Measurements from ENCODE around the gene TMEM127.
A peak's percentile ranks its signal among the peaks of the same experiment; 100 is the strongest.

TMEM127 gene

DNA sequence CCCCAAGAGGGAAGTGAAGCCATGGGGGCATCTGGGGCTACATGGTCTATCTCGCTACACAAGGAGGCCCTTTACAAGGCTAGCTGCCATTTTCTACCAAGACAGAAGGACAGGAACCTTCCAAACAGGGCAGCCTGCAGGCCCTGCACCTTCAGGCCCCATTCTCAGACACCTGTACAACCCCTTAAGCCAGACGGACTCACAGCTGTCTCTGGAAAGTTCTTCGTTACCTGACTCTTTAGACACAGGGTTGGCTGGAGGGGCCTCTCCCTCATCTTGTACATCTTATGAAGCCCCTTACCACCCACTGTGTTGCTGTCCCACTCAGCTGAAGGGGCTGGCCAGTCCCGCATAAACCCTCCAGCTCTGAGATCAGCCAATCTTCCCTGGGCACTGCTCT, 17.2 kb downstream of the TMEM127 start:
- TF ChIP-seq, protein P1, sequence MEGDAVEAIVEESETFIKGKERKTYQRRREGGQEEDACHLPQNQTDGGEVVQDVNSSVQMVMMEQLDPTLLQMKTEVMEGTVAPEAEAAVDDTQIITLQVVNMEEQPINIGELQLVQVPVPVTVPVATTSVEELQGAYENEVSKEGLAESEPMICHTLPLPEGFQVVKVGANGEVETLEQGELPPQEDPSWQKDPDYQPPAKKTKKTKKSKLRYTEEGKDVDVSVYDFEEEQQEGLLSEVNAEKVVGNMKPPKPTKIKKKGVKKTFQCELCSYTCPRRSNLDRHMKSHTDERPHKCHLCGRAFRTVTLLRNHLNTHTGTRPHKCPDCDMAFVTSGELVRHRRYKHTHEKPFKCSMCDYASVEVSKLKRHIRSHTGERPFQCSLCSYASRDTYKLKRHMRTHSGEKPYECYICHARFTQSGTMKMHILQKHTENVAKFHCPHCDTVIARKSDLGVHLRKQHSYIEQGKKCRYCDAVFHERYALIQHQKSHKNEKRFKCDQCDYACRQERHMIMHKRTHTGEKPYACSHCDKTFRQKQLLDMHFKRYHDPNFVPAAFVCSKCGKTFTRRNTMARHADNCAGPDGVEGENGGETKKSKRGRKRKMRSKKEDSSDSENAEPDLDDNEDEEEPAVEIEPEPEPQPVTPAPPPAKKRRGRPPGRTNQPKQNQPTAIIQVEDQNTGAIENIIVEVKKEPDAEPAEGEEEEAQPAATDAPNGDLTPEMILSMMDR (IDR thresholded peaks at IDR 0.05; ENCODE audit: insufficient read depth, low read depth, low read length, missing control alignments) = no peak
- no peak overlapping the region for H3K4me3 ChIP-seq (ENCODE audit: low read depth, low read length)
- DNase-seq (ENCODE audit: low read depth) = no peak

DNA sequence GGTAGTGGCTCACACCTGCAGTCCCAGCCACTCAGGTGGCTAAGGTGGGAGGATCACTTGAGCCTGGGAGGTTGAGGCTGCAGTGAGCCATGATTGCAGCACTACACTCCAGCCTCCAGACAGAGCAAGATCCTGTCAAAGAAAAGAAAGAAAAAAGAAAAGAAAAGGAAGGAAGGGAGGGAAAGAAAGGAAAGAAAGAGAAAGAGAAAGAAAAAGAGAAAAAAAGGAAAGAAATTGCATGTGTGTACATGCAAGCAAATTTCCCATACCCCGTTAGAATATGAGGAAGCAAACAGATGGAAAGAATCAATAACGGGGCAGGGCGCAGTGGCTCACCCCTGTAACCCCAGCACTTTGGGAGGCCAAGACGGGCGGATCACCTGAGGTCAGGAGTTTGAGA, 17.9 kb downstream of the TMEM127 start:
- TF ChIP-seq, protein P1 (IDR thresholded peaks at IDR 0.05; ENCODE audit: insufficient read depth, low read depth, low read length, missing control alignments) = no peak
- DNase-seq (ENCODE audit: low read depth) = no peak
- H3K4me3 ChIP-seq (ENCODE audit: low read depth, low read length) = no peak overlapping the region

DNA sequence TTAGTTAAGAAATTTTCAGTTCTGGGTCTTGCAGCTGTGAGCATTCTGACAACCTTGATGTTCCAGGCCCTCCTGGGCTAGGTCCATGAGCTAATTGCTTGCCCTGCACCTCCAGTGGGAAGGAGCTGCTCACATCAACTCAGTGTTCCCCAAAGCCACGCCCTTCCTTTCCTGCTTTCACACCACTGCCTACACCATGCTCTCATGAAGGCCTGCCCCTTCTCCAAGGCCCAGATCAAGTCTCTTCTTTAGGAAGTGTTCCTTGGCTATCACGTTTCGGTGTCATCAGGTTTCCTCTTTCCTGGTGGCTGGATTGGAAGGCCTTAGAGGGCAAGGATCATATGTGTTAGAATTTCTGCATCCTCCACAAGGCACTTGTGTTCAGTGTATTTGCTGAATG, 18.8 kb downstream of the TMEM127 start:
- TF ChIP-seq, protein P1 (IDR thresholded peaks at IDR 0.05; ENCODE audit: insufficient read depth, low read depth, low read length, missing control alignments) = no peak
- no peak for DNase-seq (ENCODE audit: low read depth)
- H3K4me3 ChIP-seq (ENCODE audit: low read depth, low read length) = no peak overlapping the region

- TF ChIP-seq, protein P1 (IDR thresholded peaks at IDR 0.05; ENCODE audit: insufficient read depth, low read depth, low read length, missing control alignments) = no peak
- no peak overlapping the region for H3K4me3 ChIP-seq (ENCODE audit: low read depth, low read length)
- DNase-seq (ENCODE audit: low read depth) = no peak
These were observed 20.0 kb downstream of the TMEM127 start for GRCh38 chr2:96245609-96246390.

- no peak for DNase-seq (ENCODE audit: low read depth)
- H3K4me3 ChIP-seq (ENCODE audit: low read depth, low read length) = no peak overlapping the region
- TF ChIP-seq, protein P1 (IDR thresholded peaks at IDR 0.05; ENCODE audit: insufficient read depth, low read depth, low read length, missing control alignments) = no peak
These were observed 22.0 kb downstream of the TMEM127 start for GRCh38 chr2:96243843-96244242.

GRCh38 chr2:96241900-96242611, 23.7 kb downstream of the TMEM127 start:
- peak; percentile 89 for DNase-seq (ENCODE audit: low read depth)
- TF ChIP-seq, protein P1 (IDR thresholded peaks at IDR 0.05; ENCODE audit: insufficient read depth, low read depth, low read length, missing control alignments) = no peak
- peak overlapping the region; percentile 19 for H3K4me3 ChIP-seq (ENCODE audit: low read depth, low read length)

All from GM12865 (cell line).